IPS DF 6.9 (cell line): ENCODE results near the gene C4orf36.
"Not testable (repeated sequence)": the region's sequence is repeated elsewhere in the genome, so short reads cannot be mapped to it uniquely, and the experiment has no call there.

Experiments used
- DNase-seq: peaks from one replicate; pipeline ENCODE4 v3.0.0-alpha.2; 2013; ENCODE audit warnings: low read depth, low spot score
- H3K27ac ChIP-seq: one replicate; pipeline ENCODE4 v1.5.1; 2013; ENCODE audit warnings: low read length, control low read depth
- H3K27me3 ChIP-seq: 2 replicates; pipeline ENCODE4 v1.6.1; 2013; ENCODE audit warnings: mild to moderate bottlenecking, low read length; ENCODE audit not compliant: control insufficient read depth, insufficient read depth
- H3K36me3 ChIP-seq: 2 replicates; pipeline ENCODE4 v1.6.1; 2013; ENCODE audit warnings: low read length; ENCODE audit not compliant: control insufficient read depth, insufficient read depth
- H3K4me1 ChIP-seq: 2 replicates; pipeline ENCODE4 v1.6.1; 2013; ENCODE audit warnings: low read length; ENCODE audit not compliant: control insufficient read depth, insufficient read depth
- H3K4me3 ChIP-seq: 2 replicates; pipeline ENCODE4 v1.5.1; 2013; ENCODE audit warnings: mild to moderate bottlenecking, low read length
- H3K9me3 ChIP-seq: 2 replicates; pipeline ENCODE4 v1.6.1; 2013; ENCODE audit warnings: low read length, inconsistent platforms; ENCODE audit not compliant: control insufficient read depth, insufficient read depth
- WGBS: extraction: QIAGEN DNeasy Blood & Tissue Kit; methylation state at CpG from one replicate; pipeline ENCODE4 v1.1.7; 2013; ENCODE audit warnings: mixed read lengths, missing lambda C conversion rate; ENCODE audit not compliant: insufficient read length, insufficient coverage; 5-methylcytosine and 5-hydroxymethylcytosine counted together

C4orf36 gene

GRCh38 chr4:86892636-86892960 is 376 bp upstream of the C4orf36 start:
- peak overlapping the region; percentile 48; the same call in 1 of the 2 replicates for H3K4me3 ChIP-seq
- H3K9me3 ChIP-seq: no peaks in the 10 kb centered on the region
- no peaks in the 10 kb centered on the region for H3K27me3 ChIP-seq
- DNase-seq: no peak
- H3K36me3 ChIP-seq: no peaks in the 10 kb centered on the region
- no peak overlapping the region for H3K27ac ChIP-seq
- no CpG with 5 or more reads among the region's 13 CpGs for WGBS
- H3K4me1 ChIP-seq: peaks cover 4% of the 10 kb centered on the region; the same call in 1 of the 2 replicates

- Histone ChIP-seq H3K9me3 (no peaks in the 10 kb centered on the region), H3K36me3 (no peaks in the 10 kb centered on the region), H3K4me3 (no peak overlapping the region), H3K27ac (no peak overlapping the region), H3K4me1 (peaks cover 4% of the 10 kb centered on the region; the same call in 1 of the 2 replicates), H3K27me3 (no peaks in the 10 kb centered on the region)
- WGBS: no CpG with 5 or more reads among the region's 7 CpGs
- DNase-seq: no peak
Measured at GRCh38 chr4:86890790-86891189, 1.4 kb downstream of the C4orf36 start.

GRCh38 chr4:86879641-86880040 is 12.6 kb downstream of the C4orf36 start:
- Histone ChIP-seq H3K4me1 (no peaks in the 10 kb centered on the region), H3K27me3 (no peaks in the 10 kb centered on the region), H3K4me3 (no peak overlapping the region), H3K9me3 (no peaks in the 10 kb centered on the region), H3K36me3 (no peaks in the 10 kb centered on the region), H3K27ac (no peak overlapping the region)
- WGBS: no CpG with 5 or more reads among the region's 1 CpG
- DNase-seq: no peak

GRCh38 chr4:86878640-86879039 is 13.6 kb downstream of the C4orf36 start:
- Histone ChIP-seq H3K36me3 (no peaks in the 10 kb centered on the region), H3K27ac (no peak overlapping the region), H3K9me3 (no peaks in the 10 kb centered on the region), H3K4me3 (no peak overlapping the region), H3K4me1 (no peaks in the 10 kb centered on the region), H3K27me3 (no peaks in the 10 kb centered on the region)
- no peak for DNase-seq
- WGBS: no CpG with 5 or more reads among the region's 2 CpGs

GRCh38 chr4:86876894-86877685 is 15.1 kb downstream of the C4orf36 start:
- no peak overlapping the region for H3K27ac ChIP-seq
- no peak overlapping the region for H3K4me3 ChIP-seq
- DNase-seq: no peak
- no CpG with 5 or more reads among the region's 4 CpGs for WGBS
- no peaks in the 10 kb centered on the region for H3K36me3 ChIP-seq
- no peaks in the 10 kb centered on the region for H3K27me3 ChIP-seq
- no peaks in the 10 kb centered on the region for H3K9me3 ChIP-seq
- H3K4me1 ChIP-seq: no peaks in the 10 kb centered on the region

GRCh38 chr4:86875436-86875835 is 16.8 kb downstream of the C4orf36 start:
- H3K4me1 ChIP-seq, H3K36me3 ChIP-seq, H3K4me3 ChIP-seq, H3K27me3 ChIP-seq, DNase-seq, H3K27ac ChIP-seq, H3K9me3 ChIP-seq: not testable (repeated sequence)
- no CpG with 5 or more reads among the region's 4 CpGs for WGBS

- Histone ChIP-seq H3K27me3 (no peaks in the 10 kb centered on the region), H3K4me1 (no peaks in the 10 kb centered on the region), H3K4me3 (no peak overlapping the region), H3K9me3 (no peaks in the 10 kb centered on the region), H3K36me3 (no peaks in the 10 kb centered on the region), H3K27ac (no peak overlapping the region)
- no peak for DNase-seq
- no CpG with 5 or more reads among the region's 4 CpGs for WGBS
Measured at GRCh38 chr4:86872135-86872534, 20.1 kb downstream of the C4orf36 start.

GRCh38 chr4:86870442-86871069 is 21.7 kb downstream of the C4orf36 start:
- Histone ChIP-seq H3K27ac (no peak overlapping the region), H3K27me3 (no peaks in the 10 kb centered on the region), H3K9me3 (no peaks in the 10 kb centered on the region), H3K36me3 (no peaks in the 10 kb centered on the region), H3K4me1 (no peaks in the 10 kb centered on the region), H3K4me3 (no peak overlapping the region)
- no CpG with 5 or more reads among the region's 9 CpGs for WGBS
- no peak for DNase-seq

GRCh38 chr4:86857341-86858052 is 34.7 kb downstream of the C4orf36 start:
- H3K4me3 ChIP-seq: no peak overlapping the region
- no peak for DNase-seq
- H3K27me3 ChIP-seq: peaks cover 4% of the 10 kb centered on the region
- H3K9me3 ChIP-seq: no peaks in the 10 kb centered on the region
- H3K27ac ChIP-seq: no peak overlapping the region
- no peaks in the 10 kb centered on the region for H3K36me3 ChIP-seq
- WGBS: no CpG with 5 or more reads among the region's 8 CpGs
- H3K4me1 ChIP-seq: 0 out of 2 replicates have a peak, but pooled peaks cover 2% of the 10 kb centered on the region

- no CpG with 5 or more reads among the region's 1 CpG for WGBS
- Histone ChIP-seq H3K27ac (no peak overlapping the region), H3K4me3 (no peak overlapping the region), H3K4me1 (0 out of 2 replicates have a peak, but pooled peaks cover 2% of the 10 kb centered on the region), H3K9me3 (no peaks in the 10 kb centered on the region), H3K36me3 (no peaks in the 10 kb centered on the region), H3K27me3 (peaks cover 4% of the 10 kb centered on the region)
- no peak for DNase-seq
Measured at GRCh38 chr4:86856896-86857295, 35.3 kb downstream of the C4orf36 start.
